Activated CD8-positive, alpha-beta T cell treated with anti-CD3 and anti-CD28 coated beads for 36 hours (primary cell): Measurements from ENCODE around the gene TRIM5. TPM values are rescaled to one million over a fixed set of nuclear protein-coding genes. Genes with fewer than 3 reads are reported as not detected.

Experiments used
- ATAC-seq: fragments of 200-7000 bp; cut with Tn5 transposase; one replicate; pipeline ENCODE4 v1.10.0; 2021; ENCODE audit warnings: mild to moderate bottlenecking, moderate library complexity
- CTCF ChIA-PET: fragments of 350-600 bp; sonication (Branson Sonifier 250); formaldehyde crosslinking; loops from one replicate; lab custom pipeline; 2021; ENCODE audit warnings: antibody characterized with exemption; lab: Charles Lee
- POLR2A ChIA-PET: fragments of 350-600 bp; sonication (Branson Sonifier 250); formaldehyde crosslinking; loops from one replicate; lab custom pipeline; 2021; ENCODE audit warnings: antibody characterized with exemption; lab: Charles Lee
- DNase-seq: peaks from one replicate; pipeline ENCODE4 v3.0.0-alpha.2; 2020
- H3K27ac Mint-ChIP-seq: one replicate; pipeline ENCODE4 v1.8.0; 2021; ENCODE audit warnings: mild to moderate bottlenecking, mixed read lengths
- H3K27me3 Mint-ChIP-seq: one replicate; pipeline ENCODE4 v1.8.0; 2021; ENCODE audit warnings: mixed read lengths
- H3K36me3 Mint-ChIP-seq: one replicate; pipeline ENCODE4 v1.8.0; 2021; ENCODE audit warnings: low read depth, mixed read lengths
- H3K4me1 Mint-ChIP-seq: one replicate; pipeline ENCODE4 v1.8.0; 2021; ENCODE audit warnings: low read depth, mixed read lengths
- H3K4me3 Mint-ChIP-seq: one replicate; pipeline ENCODE4 v1.8.0; 2021; ENCODE audit warnings: mild to moderate bottlenecking, moderate library complexity, mixed read lengths
- H3K9me3 Mint-ChIP-seq: one replicate; pipeline ENCODE4 v1.8.0; 2021; ENCODE audit warnings: mixed read lengths
- intact Hi-C: fragments of 100-400 bp; cut with micrococcal nuclease; formaldehyde crosslinking; loops from one replicate; pipeline ENCODE4 v1.10.0; 2022
- total RNA-seq, 2 experiments: library from RNA; stranded (reverse); gene quantifications; one replicate each; pipeline ENCODE4 v1.2.3, GENCODE V29; 2021
- TF ChIP-seq, protein P1 (sequence below): fragments of 200-600 bp; IDR thresholded peaks from one replicate; pipeline ENCODE4 v1.8.0; 2022; ENCODE audit warnings: antibody characterized with exemption, mild to moderate bottlenecking

Gene TRIM5
- total RNA-seq, 2 experiments from 2014 or later: 21.5 TPM

DNA sequence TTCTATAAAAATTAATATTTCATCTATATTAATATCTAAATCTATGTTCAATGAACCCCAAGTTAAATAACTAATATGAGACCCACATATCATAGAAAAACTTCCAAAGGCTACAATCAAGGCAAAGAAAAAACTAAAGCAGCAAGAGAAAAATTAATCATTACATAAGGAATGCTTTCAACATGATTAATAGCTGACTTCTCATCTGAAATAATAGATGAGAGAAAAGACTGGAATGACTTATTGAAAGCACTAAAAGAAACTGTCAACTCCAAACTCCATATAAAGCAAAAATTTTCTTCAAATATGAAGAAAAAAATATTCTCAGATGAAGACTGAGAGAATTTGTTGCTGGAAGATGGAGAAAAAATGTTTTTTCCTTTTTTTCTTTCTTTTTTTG lies 13.0 kb downstream of the TRIM5 start:
- peaks cover 2% of the 10 kb centered on the region for H3K9me3 Mint-ChIP-seq
- H3K4me3 Mint-ChIP-seq: no peak overlapping the region
- no peaks in the 10 kb centered on the region for H3K27me3 Mint-ChIP-seq
- CTCF ChIA-PET: no interaction called here
- no peak overlapping the region for H3K27ac Mint-ChIP-seq
- POLR2A ChIA-PET: interaction anchor here (0.6 kb wide), 1 partner anchor 138 kb away, joined by 3 read pairs; no protein-coding TSS in a partner anchor
- intact Hi-C loops: no loop called here
- H3K4me1 Mint-ChIP-seq: peaks cover 9% of the 10 kb centered on the region
- TF ChIP-seq, protein P1, sequence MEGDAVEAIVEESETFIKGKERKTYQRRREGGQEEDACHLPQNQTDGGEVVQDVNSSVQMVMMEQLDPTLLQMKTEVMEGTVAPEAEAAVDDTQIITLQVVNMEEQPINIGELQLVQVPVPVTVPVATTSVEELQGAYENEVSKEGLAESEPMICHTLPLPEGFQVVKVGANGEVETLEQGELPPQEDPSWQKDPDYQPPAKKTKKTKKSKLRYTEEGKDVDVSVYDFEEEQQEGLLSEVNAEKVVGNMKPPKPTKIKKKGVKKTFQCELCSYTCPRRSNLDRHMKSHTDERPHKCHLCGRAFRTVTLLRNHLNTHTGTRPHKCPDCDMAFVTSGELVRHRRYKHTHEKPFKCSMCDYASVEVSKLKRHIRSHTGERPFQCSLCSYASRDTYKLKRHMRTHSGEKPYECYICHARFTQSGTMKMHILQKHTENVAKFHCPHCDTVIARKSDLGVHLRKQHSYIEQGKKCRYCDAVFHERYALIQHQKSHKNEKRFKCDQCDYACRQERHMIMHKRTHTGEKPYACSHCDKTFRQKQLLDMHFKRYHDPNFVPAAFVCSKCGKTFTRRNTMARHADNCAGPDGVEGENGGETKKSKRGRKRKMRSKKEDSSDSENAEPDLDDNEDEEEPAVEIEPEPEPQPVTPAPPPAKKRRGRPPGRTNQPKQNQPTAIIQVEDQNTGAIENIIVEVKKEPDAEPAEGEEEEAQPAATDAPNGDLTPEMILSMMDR: no peak
- peaks cover 26% of the 10 kb centered on the region for H3K36me3 Mint-ChIP-seq
- no peak for ATAC-seq
- DNase-seq: no peak

DNA sequence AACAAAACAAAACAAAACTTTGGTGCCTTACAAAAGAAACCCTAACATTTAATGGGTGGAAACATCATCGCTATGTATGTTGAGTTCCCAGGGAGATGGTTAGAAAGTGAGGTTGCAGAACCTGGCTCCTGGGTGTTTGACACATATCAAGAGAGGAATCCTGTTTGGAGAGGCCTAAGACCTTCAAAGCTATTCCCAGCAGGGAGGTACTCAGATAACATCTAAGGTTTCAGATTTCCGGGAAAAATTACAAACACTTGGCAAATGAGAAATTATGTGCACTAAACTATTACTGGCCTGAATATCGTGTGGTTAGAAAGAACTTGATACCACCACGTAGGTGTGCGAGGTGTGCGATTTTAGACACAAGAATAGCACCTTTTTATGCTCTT lies 18.5 kb downstream of the TRIM5 start:
- no peaks in the 10 kb centered on the region for H3K4me1 Mint-ChIP-seq
- CTCF ChIA-PET: no interaction called here

DNA sequence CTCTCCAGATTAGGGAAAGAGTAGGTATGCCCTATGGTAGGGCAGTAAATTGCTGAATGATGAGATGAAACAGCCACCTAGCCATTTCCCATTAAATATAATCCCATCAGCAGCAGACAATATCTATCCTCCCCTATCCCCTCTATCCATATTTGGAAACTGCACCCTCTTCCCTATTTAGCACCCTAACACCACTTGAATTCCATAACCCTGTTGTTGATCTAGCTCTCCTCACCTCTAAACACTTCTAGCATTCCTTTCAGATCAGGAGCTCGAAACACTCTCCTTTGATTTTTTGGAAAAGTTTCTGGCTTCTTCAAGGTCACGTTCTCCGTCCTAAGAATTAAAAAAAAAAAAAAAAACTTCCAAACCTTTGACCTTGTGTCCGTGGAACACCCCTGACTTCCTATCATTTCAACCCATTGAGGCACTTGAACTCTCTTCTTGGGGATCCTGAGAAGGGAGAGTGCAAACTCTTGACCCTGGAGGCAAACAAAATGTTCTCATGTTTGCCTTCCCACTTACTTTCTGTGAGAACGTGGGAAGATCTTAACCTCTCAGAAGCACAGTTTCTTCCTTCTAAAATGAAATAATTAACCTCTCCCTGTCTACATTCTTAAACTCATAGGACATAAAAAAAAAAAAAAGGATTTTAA lies 19.0 kb downstream of the TRIM5 start:
- intact Hi-C loops: no loop called here
- Mint-ChIP-seq H3K27ac (no peak overlapping the region), H3K27me3 (no peaks in the 10 kb centered on the region), H3K4me1 (no peaks in the 10 kb centered on the region), H3K36me3 (peaks cover 22% of the 10 kb centered on the region), H3K9me3 (no peaks in the 10 kb centered on the region), H3K4me3 (no peak overlapping the region)
- DNase-seq (no peak), ATAC-seq (no peak)
- ChIA-PET POLR2A (no interaction called here), CTCF (no interaction called here)
- TF ChIP-seq, protein P1: no peak

More for the DNA sequence above, 18.5 kb downstream of the TRIM5 start:
- Mint-ChIP-seq H3K36me3 (peaks cover 23% of the 10 kb centered on the region), H3K27ac (no peak overlapping the region), H3K4me3 (no peak overlapping the region), H3K9me3 (no peaks in the 10 kb centered on the region), H3K27me3 (no peaks in the 10 kb centered on the region)
- TF ChIP-seq, protein P1: no peak
- intact Hi-C loops: no loop called here
- no peak for ATAC-seq
- no peak for DNase-seq
- POLR2A ChIA-PET: no interaction called here

DNA sequence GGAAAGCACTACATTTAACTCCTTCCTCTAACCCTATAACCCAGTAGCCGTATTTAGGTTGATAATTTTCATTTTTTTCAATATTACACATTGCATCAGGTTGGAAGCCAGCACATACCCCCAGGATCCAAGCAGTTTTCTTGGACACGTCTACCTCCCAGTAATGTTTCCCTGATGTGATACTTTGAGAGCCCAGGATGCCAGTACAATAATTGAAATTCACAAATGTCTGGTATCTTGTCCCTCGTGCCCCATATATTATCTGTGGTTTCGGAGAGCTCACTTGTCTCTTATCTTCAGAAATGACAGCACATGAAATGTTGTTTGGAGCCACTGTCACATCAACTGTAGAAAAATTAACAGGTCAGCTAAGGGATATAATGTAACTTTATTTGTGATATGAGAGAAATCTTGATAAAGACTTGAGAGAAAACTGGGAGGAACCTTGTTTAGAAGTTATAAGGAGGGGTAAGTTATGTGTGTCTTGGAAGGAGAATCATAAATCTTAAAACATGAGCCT lies 19.8 kb downstream of the TRIM5 start:
- intact Hi-C loops: no loop called here
- TF ChIP-seq, protein P1: no peak
- Mint-ChIP-seq H3K27ac (peak overlapping the region; percentile 10), H3K4me3 (no peak overlapping the region), H3K27me3 (no peaks in the 10 kb centered on the region), H3K9me3 (no peaks in the 10 kb centered on the region), H3K36me3 (peaks cover 17% of the 10 kb centered on the region), H3K4me1 (no peaks in the 10 kb centered on the region)
- ChIA-PET POLR2A (no interaction called here), CTCF (no interaction called here)
- ATAC-seq (no peak), DNase-seq (no peak)

DNA sequence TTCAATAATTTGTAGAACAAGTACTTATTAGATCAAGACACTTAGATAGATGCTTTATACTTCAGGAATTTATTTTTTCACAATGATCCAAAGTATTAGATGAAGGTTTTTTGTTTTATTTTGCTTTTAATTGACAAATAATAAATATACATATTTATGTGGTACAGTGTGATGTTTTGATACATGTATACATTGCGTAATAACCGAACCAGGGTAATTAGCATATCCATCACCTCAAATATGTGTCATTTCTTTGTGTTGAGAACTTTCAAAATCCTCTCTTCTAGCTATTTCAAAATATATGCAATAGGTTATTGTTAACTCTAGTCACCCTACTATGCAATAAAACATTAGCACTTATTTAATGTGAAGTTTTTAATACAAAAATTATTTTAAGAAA lies 21.4 kb downstream of the TRIM5 start:
- Mint-ChIP-seq H3K27me3 (no peaks in the 10 kb centered on the region), H3K27ac (no peak overlapping the region), H3K4me3 (no peak overlapping the region), H3K36me3 (peaks cover 14% of the 10 kb centered on the region), H3K9me3 (no peaks in the 10 kb centered on the region), H3K4me1 (no peaks in the 10 kb centered on the region)
- intact Hi-C loops: no loop called here
- DNase-seq: no peak
- CTCF ChIA-PET: no interaction called here
- TF ChIP-seq, protein P1: no peak
- ATAC-seq: no peak
- POLR2A ChIA-PET: no interaction called here
